HepG2 (cell line): ENCODE results near the gene CASKIN2. TPM values are rescaled to one million over a fixed set of nuclear protein-coding genes. Genes with fewer than 3 reads are reported as not detected.

Source experiments
- ATAC-seq: fragments of 200-7000 bp; cut with Tn5 transposase; 3 replicates; pipeline ENCODE4 v1.9.1; 2020; ENCODE audit warnings: mild to moderate bottlenecking, moderate library complexity
- BruUV-seq: library from RNA; stranded (reverse); fragments of 400-500 nt; replicated peaks from 2 replicates; lab custom pipeline; 2021; lab: Mats Ljungman, UMichigan
- CTCF ChIA-PET: fragments of 300-600 bp; formaldehyde crosslinking; extraction: SDS; loops from one replicate; lab custom pipeline; 2021; ENCODE audit warnings: low total read pairs, inconsistent platforms, low intra/inter-chr PET ratio; lab: Yijun Ruan, JAX
- POLR2A ChIA-PET: fragments of 350-600 bp; sonication (Branson Sonifier 250); formaldehyde crosslinking; loops from one replicate; lab custom pipeline; 2020; ENCODE audit warnings: antibody characterized with exemption, inconsistent platforms; lab: Yijun Ruan, JAX
- DNase-seq: peaks from one replicate; pipeline ENCODE4 v3.0.0-alpha.2; 2015; ENCODE audit warnings: low spot score
- FAIRE-seq: peaks from 3 replicates; lab custom pipeline; 2011; peaks lifted over from hg19 to GRCh38; lab: Jason Lieb, UNC
- H2AFZ ChIP-seq: one replicate; pipeline ENCODE4 v1.6.1; 2011; ENCODE audit warnings: low read length, inconsistent platforms
- H3K27ac ChIP-seq: fragments of 300-600 bp; 3 replicates; pipeline ENCODE4 v1.8.0; 2011; ENCODE audit warnings: mixed run types, mild to moderate bottlenecking, mixed read lengths, low read length, inconsistent platforms; ENCODE audit not compliant: insufficient read depth; ENCODE audit errors: extremely low read length
- H3K27me3 ChIP-seq, 2 experiments: fragments of 200-600 bp in 1 of 2; 2 replicates in 1 of 2; 3 replicates in 1 of 2; pipeline versions ENCODE4 v1.6.0 to v1.8.0; 2011; ENCODE audit warnings: low read length in 2 of 2, mild to moderate bottlenecking in 2 of 2, moderate library complexity in 2 of 2, inconsistent platforms in 1 of 2; ENCODE audit not compliant: insufficient read depth in 2 of 2, control insufficient read depth in 1 of 2
- H3K36me3 ChIP-seq, 2 experiments: fragments of 200-600 bp in 1 of 2; replicated peaks in 1 of 2; 2 replicates in 1 of 2; 3 replicates in 1 of 2; pipeline versions ENCODE4 v1.5.1 to v1.8.0; 2011; ENCODE audit warnings: low read length in 2 of 2, inconsistent platforms in 1 of 2; ENCODE audit not compliant: insufficient read depth in 2 of 2, control insufficient read depth in 1 of 2
- H3K4me1 ChIP-seq: 2 replicates; pipeline ENCODE4 v1.5.1; 2012; ENCODE audit warnings: low read length, inconsistent platforms; ENCODE audit not compliant: insufficient read depth
- H3K4me2 ChIP-seq: 2 replicates; pipeline ENCODE4 v1.6.0; 2011; ENCODE audit warnings: low read depth, low read length, inconsistent platforms
- H3K4me3 ChIP-seq, 3 experiments: fragments of 200-600 bp in 1 of 3; sonication (generic), shearing (Covaris generic) in 1 of 3; replicated peaks in 1 of 3; 2 replicates each; pipeline ENCODE4 v1.5.1; 2011 to 2016; ENCODE audit warnings: low read length in 3 of 3, inconsistent platforms in 2 of 3, low read depth in 2 of 3, mild to moderate bottlenecking in 2 of 3, control low read depth in 1 of 3, mixed read lengths in 1 of 3; ENCODE audit not compliant: insufficient read depth in 1 of 3
- H3K79me2 ChIP-seq: one replicate; pipeline ENCODE4 v1.6.1; 2011; ENCODE audit warnings: low read length, inconsistent platforms; ENCODE audit not compliant: insufficient read depth
- H3K9ac ChIP-seq: 2 replicates; pipeline ENCODE4 v1.6.0; 2011; ENCODE audit warnings: mild to moderate bottlenecking, low read depth, low read length, inconsistent platforms; ENCODE audit not compliant: insufficient read depth
- H3K9me3 ChIP-seq: 2 replicates; pipeline ENCODE4 v1.5.1; 2012; ENCODE audit warnings: mild to moderate bottlenecking, low read length
- H4K20me1 ChIP-seq: 2 replicates; pipeline ENCODE4 v1.6.0; 2011; ENCODE audit warnings: inconsistent platforms, mild to moderate bottlenecking, low read length, moderate library complexity; ENCODE audit not compliant: insufficient read depth
- CREBL2 ChIP-seq: sonication (generic); formaldehyde crosslinking; IDR thresholded peaks from 2 replicates; pipeline ENCODE4 v1.8.1; 2023; ENCODE audit warnings: missing genetic modification reagents, mild to moderate bottlenecking, borderline replicate concordance
- GTF2F1 ChIP-seq: fragments of 150-350 bp; IDR thresholded peaks from 2 replicates; pipeline ENCODE4 v1.6.1; 2014; ENCODE audit warnings: low read length
- KDM4B ChIP-seq: sonication (generic); formaldehyde crosslinking; IDR thresholded peaks from 2 replicates; pipeline ENCODE4 v1.4.0; 2020; ENCODE audit warnings: missing genetic modification reagents
- RBFOX2 ChIP-seq: fragments of 200-400 bp; formaldehyde crosslinking; IDR thresholded peaks from 2 replicates; pipeline ENCODE4 v1.6.1; 2017; ENCODE audit warnings: low read depth, mild to moderate bottlenecking, low read length
- SMAD9 ChIP-seq: sonication (generic); formaldehyde crosslinking; IDR thresholded peaks from 2 replicates; pipeline ENCODE4 v1.5.1; 2020; ENCODE audit warnings: mild to moderate bottlenecking, missing genetic modification reagents
- TCF12 ChIP-seq, 2 experiments: fragments of 450-650 bp in 1 of 2; sonication (generic) in 1 of 2; formaldehyde crosslinking in 1 of 2; IDR thresholded peaks; 2 replicates each; pipeline versions ENCODE4 v1.6.1 to v1.8.0; 2017 to 2022; ENCODE audit warnings: antibody characterized with exemption in 1 of 2, mild to moderate bottlenecking in 1 of 2, missing genetic modification reagents in 1 of 2, moderate library complexity in 1 of 2
- ZNF30 ChIP-seq: sonication (generic); formaldehyde crosslinking; IDR thresholded peaks from 2 replicates; pipeline ENCODE4 v1.5.0; 2020; ENCODE audit warnings: mild to moderate bottlenecking, missing genetic modification reagents
- WGBS: methylation state at CpG from one replicate; pipeline ENCODE4 v1.1.6; 2017; ENCODE audit warnings: low lambda C conversion rate; 5-methylcytosine and 5-hydroxymethylcytosine counted together
- in situ Hi-C: cut with HindIII; loops from 2 replicates; pipeline ENCODE4 v1.10.0; 2017; ENCODE audit warnings: low pct_unique_long_range_greater_than_20kb; ENCODE audit not compliant: extremely low pct_ligation_motif_present
- intact Hi-C: fragments of 100-400 bp; cut with micrococcal nuclease; formaldehyde crosslinking; loops from one replicate; pipeline ENCODE4 v1.10.0; 2022; ENCODE audit not compliant: unreplicated experiment
- polyA plus RNA-seq, 8 experiments: library from polyadenylated mRNA; depleted of rRNA in 3 of 8; stranded (reverse) in 7 of 8; unstranded in 1 of 8; fragments of >200 nt; fragmentation: Illumina TruSeq in 4 of 8; extraction: Trizol in 4 of 8; gene quantifications; 2 replicates each; pipeline versions ENCODE4 v1.2.1 to v1.2.3, GENCODE V29; 2011 to 2016; ENCODE audit warnings: low read depth in 4 of 8, missing spikeins in 1 of 8, mixed read lengths in 1 of 8; ENCODE audit not compliant: insufficient read depth in 1 of 8
- total RNA-seq, 5 experiments: library from RNA; depleted of rRNA; stranded (reverse); fragments of >200 nt; fragmentation: Illumina TruSeq; extraction: Trizol; gene quantifications; 2 replicates each; pipeline ENCODE4 v1.2.3, GENCODE V29; 2016; ENCODE audit warnings: low read depth in 1 of 5

CASKIN2 gene
- total and polyA plus RNA-seq, 2 of the 13 experiments (the other 11 are each of a cell fraction or from before 2014, with no cell fraction given): 5.2 to 7.8 TPM

DNA sequence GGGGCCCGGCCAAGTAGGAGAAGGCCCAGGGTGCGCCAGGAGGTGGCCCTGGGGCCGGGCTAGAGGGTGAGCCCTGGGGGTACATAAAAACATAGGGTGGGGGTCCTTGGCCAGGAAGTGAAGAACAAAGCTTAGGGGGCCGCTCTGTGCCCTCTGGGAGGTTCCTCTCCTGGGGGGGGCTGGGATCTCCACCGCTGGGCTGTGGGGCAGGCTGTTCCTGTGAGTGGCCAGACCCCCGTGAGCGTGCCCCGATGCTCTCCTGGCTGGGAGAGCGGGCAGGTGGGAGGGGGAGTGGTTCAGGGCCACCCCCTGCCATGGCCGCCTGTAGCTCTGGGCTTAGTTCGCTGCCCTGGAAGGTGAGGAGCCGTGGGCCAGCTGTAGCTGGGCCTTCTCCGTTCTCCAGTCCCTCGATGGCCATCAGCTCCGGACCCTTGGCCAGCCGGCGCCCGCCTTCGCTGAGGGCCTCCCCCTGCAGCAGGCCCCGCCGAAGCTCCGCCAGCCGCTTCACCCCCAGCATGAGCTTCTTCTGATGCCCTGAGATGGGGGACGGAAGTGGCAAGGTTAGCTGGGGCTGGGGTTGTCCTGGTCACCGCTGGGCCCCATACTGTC is 12.5 kb downstream of the CASKIN2 start:
- intact Hi-C loops (no loop called here), in situ Hi-C loops (no loop called here)
- Histone ChIP-seq H3K27me3 (no peaks in the 10 kb centered on the region), H3K4me3 (no peak overlapping the region), H3K27ac (no peak overlapping the region), H4K20me1 (no peaks in the 10 kb centered on the region), H3K9me3 (no peaks in the 10 kb centered on the region), H3K9ac (no peak overlapping the region), H3K36me3 (peaks cover 19 to 42% of the 10 kb centered on the region in 2 experiments; a peak in 4 of 5 replicates), H2AFZ (no peak overlapping the region), H3K79me2 (no peaks in the 10 kb centered on the region), H3K4me1 (peaks cover 15% of the 10 kb centered on the region), H3K4me2 (no peak overlapping the region)
- FAIRE-seq: no peak
- ChIA-PET POLR2A (interaction anchor here (0.9 to 1.3 kb wide), 3 partner anchors 9 to 54 kb away, joined by 3 to 4 read pairs (median 3); no protein-coding TSS in a partner anchor), CTCF (interaction anchor here (2.7 kb wide), 1 partner anchor 13 kb away, joined by 22 read pairs; the partner anchor contains the start of genes CASKIN2 and TSEN54)
- no peak for DNase-seq
- BruUV-seq: no TSS peak
- TF ChIP-seq ZNF30 (CRISPR knock-in tag) (no peak), RBFOX2 (peak; percentile 50; the same call in 1 of the 2 replicates)
- ATAC-seq: no peak
- WGBS: 95% methylated on average over 21 of the region's 25 CpGs

DNA sequence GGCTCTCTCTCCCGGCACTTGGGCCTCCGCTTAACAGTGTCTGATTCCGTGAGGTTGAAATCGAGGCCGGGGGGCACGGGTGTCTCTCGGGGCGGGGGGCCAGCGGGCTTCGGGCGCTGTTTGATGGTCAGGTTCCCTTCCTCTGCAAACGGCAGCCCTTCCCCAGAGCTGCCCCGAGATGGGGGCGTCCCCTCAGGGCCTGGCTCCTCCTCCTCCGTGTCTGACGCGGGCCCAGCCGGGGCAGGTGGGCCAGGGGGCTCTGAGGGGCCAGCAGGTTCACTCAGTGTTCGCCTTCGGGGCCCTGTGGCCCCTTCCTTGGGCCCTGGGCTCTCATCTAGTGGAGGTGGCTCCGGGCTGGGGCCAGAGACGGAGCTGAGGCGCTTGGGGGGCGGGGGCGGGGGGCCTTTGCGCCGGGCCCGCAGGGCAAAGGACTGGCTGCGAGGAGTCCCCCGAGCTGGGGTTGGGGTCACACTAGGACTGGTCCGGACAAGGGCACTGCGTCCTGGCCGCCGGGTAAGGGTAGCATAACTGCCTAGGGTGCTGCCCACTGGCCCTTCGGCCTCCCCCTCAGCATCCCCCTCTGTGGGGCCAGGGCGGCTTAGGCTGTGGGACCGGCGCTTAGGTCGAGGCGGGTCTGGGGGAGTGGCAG is 13.1 kb downstream of the CASKIN2 start:
- H3K9ac ChIP-seq: no peak overlapping the region
- no peak overlapping the region for H3K27ac ChIP-seq
- no peaks in the 10 kb centered on the region for H3K9me3 ChIP-seq
- H3K79me2 ChIP-seq: no peaks in the 10 kb centered on the region
- H3K4me2 ChIP-seq: no peak overlapping the region
- no TSS peak for BruUV-seq
- no peak overlapping the region for H2AFZ ChIP-seq
- H3K36me3 ChIP-seq: peaks cover 23 to 40% of the 10 kb centered on the region in 2 experiments; a peak in 4 of 5 replicates
- no peaks in the 10 kb centered on the region for H4K20me1 ChIP-seq
- FAIRE-seq: no peak
- H3K4me3 ChIP-seq: no peak overlapping the region
- POLR2A ChIA-PET: interaction anchor here (1.3 kb wide), 1 partner anchor 9 kb away, joined by 3 read pairs; no protein-coding TSS in a partner anchor
- TF ChIP-seq SMAD9 (CRISPR knock-in tag) (no peak), GTF2F1 (no peak), TCF12 (IDR thresholded peaks at IDR 0.05) (no peak), TCF12 (CRISPR knock-in tag; IDR thresholded peaks at IDR 0.05) (no peak), KDM4B (no peak), CREBL2 (no peak)
- TF ChIP-seq, all 625 proteins: peak for 0
- in situ Hi-C loops (no loop called here), intact Hi-C loops (no loop called here)
- DNase-seq (no peak), ATAC-seq (no peak)
- CTCF ChIA-PET: no interaction called here
- H3K4me1 ChIP-seq: peaks cover 9% of the 10 kb centered on the region
- WGBS: 96% methylated on average over 14 of the region's 40 CpGs
- no peaks in the 10 kb centered on the region for H3K27me3 ChIP-seq
